ENCODE results near the gene USF3.

- no peak for TF ChIP-seq EZH2 (IDR thresholded peaks at IDR 0.05; ENCODE audit: low read depth, unreplicated experiment)
- TF ChIP-seq CTCF (conservative IDR thresholded peaks at IDR 0.05; ENCODE audit: low read depth in 2 of 2): no peak
- no peak for TF ChIP-seq REST (IDR thresholded peaks at IDR 0.05; ENCODE audit: unreplicated experiment)
- no peak for TF ChIP-seq ETS1 (IDR thresholded peaks at IDR 0.05)
- TF ChIP-seq EZH2phosphoT487 (IDR thresholded peaks at IDR 0.05; ENCODE audit: unreplicated experiment): no peak
- no peak for TF ChIP-seq POLR2AphosphoS5 (IDR thresholded peaks at IDR 0.05; ENCODE audit: low read depth)
Measured at GRCh38 chr3:113731694-113732093, 35.3 kb upstream of the USF3 start.
